ENCODE measurements around the gene PKHD1.

Gene PKHD1

GRCh38 chr6:51617751-51618150 lies 469.7 kb downstream of the PKHD1 start:
- Histone ChIP-seq H3K27ac (ENCODE audit: low read depth, low read length, poor library complexity, severe bottlenecking) (no peak overlapping the region), H3K27me3 (ENCODE audit: insufficient read depth, low read length) (no peaks in the 10 kb centered on the region), H3K4me3 (ENCODE audit: low read depth, low read length, poor library complexity, severe bottlenecking) (no peak overlapping the region), H3F3A (ENCODE audit: insufficient read depth, low read length) (no peaks in the 10 kb centered on the region), H2AFZ (ENCODE audit: low read length) (no peak overlapping the region), H3K4me1 (ENCODE audit: insufficient read depth, low read length, severe bottlenecking) (no peaks in the 10 kb centered on the region), H3K4me2 (ENCODE audit: low read length) (no peak overlapping the region), H4K20me1 (ENCODE audit: insufficient read depth, low read length) (no peaks in the 10 kb centered on the region), H3K79me2 (ENCODE audit: insufficient read depth, low read length) (no peaks in the 10 kb centered on the region), H3K9ac (ENCODE audit: low read length) (no peak overlapping the region), H3K9me3 (ENCODE audit: low read length) (no peaks in the 10 kb centered on the region), H3K36me3 (ENCODE audit: insufficient read depth, low read length) (no peaks in the 10 kb centered on the region), H3K9me2 (ENCODE audit: low read depth, low read length) (no peaks in the 10 kb centered on the region)
- TF ChIP-seq CTCF (IDR thresholded peaks at IDR 0.05; ENCODE audit: low read length) = no peak
- no peak for TF ChIP-seq EZH2 (IDR thresholded peaks at IDR 0.05; ENCODE audit: borderline replicate concordance, low read length)

- H3K27ac ChIP-seq (ENCODE audit: low read depth, low read length, poor library complexity, severe bottlenecking) = no peak overlapping the region
- H3F3A ChIP-seq (ENCODE audit: insufficient read depth, low read length) = no peaks in the 10 kb centered on the region
- H3K4me2 ChIP-seq (ENCODE audit: low read length) = no peak overlapping the region
- no peak overlapping the region for H3K4me3 ChIP-seq (ENCODE audit: low read depth, low read length, poor library complexity, severe bottlenecking)
- no peaks in the 10 kb centered on the region for H3K4me1 ChIP-seq (ENCODE audit: insufficient read depth, low read length, severe bottlenecking)
- no peak for TF ChIP-seq EZH2 (IDR thresholded peaks at IDR 0.05; ENCODE audit: borderline replicate concordance, low read length)
- no peak for TF ChIP-seq CTCF (IDR thresholded peaks at IDR 0.05; ENCODE audit: low read length)
- no peak overlapping the region for H2AFZ ChIP-seq (ENCODE audit: low read length)
- no peaks in the 10 kb centered on the region for H4K20me1 ChIP-seq (ENCODE audit: insufficient read depth, low read length)
- no peaks in the 10 kb centered on the region for H3K9me3 ChIP-seq (ENCODE audit: low read length)
- no peaks in the 10 kb centered on the region for H3K36me3 ChIP-seq (ENCODE audit: insufficient read depth, low read length)
- H3K9me2 ChIP-seq (ENCODE audit: low read depth, low read length) = no peaks in the 10 kb centered on the region
- no peaks in the 10 kb centered on the region for H3K79me2 ChIP-seq (ENCODE audit: insufficient read depth, low read length)
- H3K9ac ChIP-seq (ENCODE audit: low read length) = no peak overlapping the region
- no peaks in the 10 kb centered on the region for H3K27me3 ChIP-seq (ENCODE audit: insufficient read depth, low read length)
Observed at GRCh38 chr6:51616243-51616642, 471.2 kb downstream of the PKHD1 start.

- H2AFZ ChIP-seq (ENCODE audit: low read length) = no peak overlapping the region
- H4K20me1 ChIP-seq (ENCODE audit: insufficient read depth, low read length) = no peaks in the 10 kb centered on the region
- H3K9ac ChIP-seq (ENCODE audit: low read length) = no peak overlapping the region
- no peak overlapping the region for H3K27ac ChIP-seq (ENCODE audit: low read depth, low read length, poor library complexity, severe bottlenecking)
- no peaks in the 10 kb centered on the region for H3K79me2 ChIP-seq (ENCODE audit: insufficient read depth, low read length)
- no peaks in the 10 kb centered on the region for H3K4me1 ChIP-seq (ENCODE audit: insufficient read depth, low read length, severe bottlenecking)
- no peaks in the 10 kb centered on the region for H3K9me2 ChIP-seq (ENCODE audit: low read depth, low read length)
- H3K9me3 ChIP-seq (ENCODE audit: low read length) = no peaks in the 10 kb centered on the region
- H3K36me3 ChIP-seq (ENCODE audit: insufficient read depth, low read length) = no peaks in the 10 kb centered on the region
- TF ChIP-seq EZH2 (IDR thresholded peaks at IDR 0.05; ENCODE audit: borderline replicate concordance, low read length) (no peak), CTCF (IDR thresholded peaks at IDR 0.05; ENCODE audit: low read length) (no peak)
- no peak overlapping the region for H3K4me3 ChIP-seq (ENCODE audit: low read depth, low read length, poor library complexity, severe bottlenecking)
- no peaks in the 10 kb centered on the region for H3F3A ChIP-seq (ENCODE audit: insufficient read depth, low read length)
- H3K27me3 ChIP-seq (ENCODE audit: insufficient read depth, low read length) = no peaks in the 10 kb centered on the region
- no peak overlapping the region for H3K4me2 ChIP-seq (ENCODE audit: low read length)
Observed at GRCh38 chr6:51614725-51615124, 472.7 kb downstream of the PKHD1 start.

Measured in OCI-LY1 (cell line).